ENCODE measurements around the gene FBXO9.

The FBXO9 gene

DNA sequence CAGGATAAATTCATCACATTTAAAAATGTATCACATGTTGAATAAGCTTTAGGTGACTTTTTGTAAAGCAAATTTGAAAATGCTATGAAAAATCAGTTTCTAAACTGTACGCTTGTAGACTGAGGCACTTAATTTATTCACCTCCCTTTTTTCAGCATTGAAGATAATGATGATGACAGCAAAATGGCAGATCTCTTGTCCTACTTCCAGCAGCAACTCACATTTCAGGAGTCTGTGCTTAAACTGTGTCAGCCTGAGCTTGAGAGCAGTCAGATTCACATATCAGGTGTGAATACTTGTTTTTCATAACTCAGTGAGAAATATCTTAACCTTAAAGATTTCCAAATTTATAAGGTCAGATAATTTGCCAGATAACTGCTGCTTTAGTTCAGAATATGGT, 15.6 kb downstream of the FBXO9 start:
- Histone ChIP-seq H3K9me3 (ENCODE audit: insufficient read depth, low read length) (no peaks in the 10 kb centered on the region), H2AFZ (ENCODE audit: low read depth, low read length, severe bottlenecking) (no peak overlapping the region), H3K27ac (ENCODE audit: low read depth, low read length) (no peak overlapping the region), H4K20me1 (ENCODE audit: low read depth, low read length) (0 out of 2 replicates have a peak, but pooled peaks cover 4% of the 10 kb centered on the region), H3K4me3 (ENCODE audit: insufficient read depth, low read length, poor library complexity, severe bottlenecking) (no peak overlapping the region), H3K9ac (ENCODE audit: low read length) (no peak overlapping the region), H3K27me3 (ENCODE audit: low read length) (no peaks in the 10 kb centered on the region), H3F3A (ENCODE audit: insufficient read depth) (no peaks in the 10 kb centered on the region), H3K79me2 (ENCODE audit: insufficient read depth, low read length) (no peaks in the 10 kb centered on the region), H3K4me2 (ENCODE audit: low read depth, low read length, poor library complexity, severe bottlenecking) (no peak overlapping the region), H3K36me3 (ENCODE audit: low read length) (peaks cover 74% of the 10 kb centered on the region), H3K9me2 (replicated peaks; ENCODE audit: insufficient read depth, low read length) (no peaks in the 10 kb centered on the region)
- no peak for TF ChIP-seq EZH2phosphoT487 (conservative IDR thresholded peaks at IDR 0.05; ENCODE audit: low read length)
- TF ChIP-seq, protein P1, sequence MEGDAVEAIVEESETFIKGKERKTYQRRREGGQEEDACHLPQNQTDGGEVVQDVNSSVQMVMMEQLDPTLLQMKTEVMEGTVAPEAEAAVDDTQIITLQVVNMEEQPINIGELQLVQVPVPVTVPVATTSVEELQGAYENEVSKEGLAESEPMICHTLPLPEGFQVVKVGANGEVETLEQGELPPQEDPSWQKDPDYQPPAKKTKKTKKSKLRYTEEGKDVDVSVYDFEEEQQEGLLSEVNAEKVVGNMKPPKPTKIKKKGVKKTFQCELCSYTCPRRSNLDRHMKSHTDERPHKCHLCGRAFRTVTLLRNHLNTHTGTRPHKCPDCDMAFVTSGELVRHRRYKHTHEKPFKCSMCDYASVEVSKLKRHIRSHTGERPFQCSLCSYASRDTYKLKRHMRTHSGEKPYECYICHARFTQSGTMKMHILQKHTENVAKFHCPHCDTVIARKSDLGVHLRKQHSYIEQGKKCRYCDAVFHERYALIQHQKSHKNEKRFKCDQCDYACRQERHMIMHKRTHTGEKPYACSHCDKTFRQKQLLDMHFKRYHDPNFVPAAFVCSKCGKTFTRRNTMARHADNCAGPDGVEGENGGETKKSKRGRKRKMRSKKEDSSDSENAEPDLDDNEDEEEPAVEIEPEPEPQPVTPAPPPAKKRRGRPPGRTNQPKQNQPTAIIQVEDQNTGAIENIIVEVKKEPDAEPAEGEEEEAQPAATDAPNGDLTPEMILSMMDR (IDR thresholded peaks at IDR 0.05; ENCODE audit: insufficient read depth, low read length, poor library complexity, severe bottlenecking) = no peak

DNA sequence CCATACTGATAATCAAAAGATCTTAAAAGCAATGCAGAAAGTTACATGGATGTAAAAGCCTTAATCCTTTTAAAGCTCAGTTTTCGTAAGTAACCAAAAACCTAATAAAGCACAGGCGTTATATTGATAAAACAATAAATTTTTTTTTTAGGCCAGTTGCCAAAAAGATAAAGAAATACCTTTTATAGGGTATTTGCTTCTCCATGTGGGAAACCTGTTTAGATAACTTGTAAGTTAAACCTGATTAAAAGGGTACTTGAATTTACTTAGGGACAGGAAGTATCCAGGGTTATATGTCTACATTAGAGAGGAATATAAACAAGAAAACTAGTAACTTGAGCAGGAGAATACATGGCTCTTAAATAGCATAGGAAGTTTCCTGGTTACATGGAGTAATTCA, 21.1 kb downstream of the FBXO9 start:
- no peaks in the 10 kb centered on the region for H4K20me1 ChIP-seq (ENCODE audit: low read depth, low read length)
- H3K27ac ChIP-seq (ENCODE audit: low read depth, low read length) = no peak overlapping the region
- H3F3A ChIP-seq (ENCODE audit: insufficient read depth) = peaks cover 10% of the 10 kb centered on the region; the same call in 1 of the 2 replicates
- H2AFZ ChIP-seq (ENCODE audit: low read depth, low read length, severe bottlenecking) = no peak overlapping the region
- H3K9me3 ChIP-seq (ENCODE audit: insufficient read depth, low read length) = no peaks in the 10 kb centered on the region
- no peak overlapping the region for H3K4me3 ChIP-seq (ENCODE audit: insufficient read depth, low read length, poor library complexity, severe bottlenecking)
- H3K4me2 ChIP-seq (ENCODE audit: low read depth, low read length, poor library complexity, severe bottlenecking) = no peak overlapping the region
- TF ChIP-seq, protein P1 (IDR thresholded peaks at IDR 0.05; ENCODE audit: insufficient read depth, low read length, poor library complexity, severe bottlenecking) = no peak
- no peak for TF ChIP-seq EZH2phosphoT487 (conservative IDR thresholded peaks at IDR 0.05; ENCODE audit: low read length)
- no peaks in the 10 kb centered on the region for H3K79me2 ChIP-seq (ENCODE audit: insufficient read depth, low read length)
- H3K27me3 ChIP-seq (ENCODE audit: low read length) = no peaks in the 10 kb centered on the region
- peaks cover 49% of the 10 kb centered on the region for H3K36me3 ChIP-seq (ENCODE audit: low read length)
- no peak overlapping the region for H3K9ac ChIP-seq (ENCODE audit: low read length)
- no peaks in the 10 kb centered on the region for H3K9me2 ChIP-seq (replicated peaks; ENCODE audit: insufficient read depth, low read length)

DNA sequence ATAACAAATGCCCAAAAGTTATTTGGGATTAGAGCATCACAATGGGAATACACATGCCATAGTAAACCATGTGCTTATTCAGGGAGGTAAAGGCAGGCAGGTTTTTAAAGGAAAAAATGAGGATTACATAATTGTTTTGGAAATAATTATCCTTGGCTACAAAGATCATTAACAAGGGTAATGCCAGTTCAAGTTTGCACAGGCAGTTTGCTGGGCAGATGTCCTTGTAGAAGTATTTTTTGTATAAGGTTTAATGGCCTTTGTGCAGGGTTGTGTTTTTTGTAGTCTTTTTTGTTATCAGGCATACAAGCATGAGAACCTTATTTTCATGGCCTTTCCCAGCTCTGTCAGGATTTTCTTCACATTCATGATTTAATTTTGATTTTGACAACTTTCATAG, 24.7 kb downstream of the FBXO9 start:
- no peak overlapping the region for H2AFZ ChIP-seq (ENCODE audit: low read depth, low read length, severe bottlenecking)
- H3K4me3 ChIP-seq (ENCODE audit: insufficient read depth, low read length, poor library complexity, severe bottlenecking) = no peak overlapping the region
- no peak overlapping the region for H3K9ac ChIP-seq (ENCODE audit: low read length)
- peaks cover 47% of the 10 kb centered on the region for H3K36me3 ChIP-seq (ENCODE audit: low read length)
- TF ChIP-seq EZH2phosphoT487 (conservative IDR thresholded peaks at IDR 0.05; ENCODE audit: low read length) = no peak
- TF ChIP-seq, protein P1 (IDR thresholded peaks at IDR 0.05; ENCODE audit: insufficient read depth, low read length, poor library complexity, severe bottlenecking) = no peak
- no peaks in the 10 kb centered on the region for H3K79me2 ChIP-seq (ENCODE audit: insufficient read depth, low read length)
- no peak overlapping the region for H3K4me2 ChIP-seq (ENCODE audit: low read depth, low read length, poor library complexity, severe bottlenecking)
- H3K27ac ChIP-seq (ENCODE audit: low read depth, low read length) = no peak overlapping the region
- peaks cover 10% of the 10 kb centered on the region; the same call in 1 of the 2 replicates for H3F3A ChIP-seq (ENCODE audit: insufficient read depth)
- H3K9me3 ChIP-seq (ENCODE audit: insufficient read depth, low read length) = no peaks in the 10 kb centered on the region
- no peaks in the 10 kb centered on the region for H3K27me3 ChIP-seq (ENCODE audit: low read length)
- no peaks in the 10 kb centered on the region for H4K20me1 ChIP-seq (ENCODE audit: low read depth, low read length)
- no peaks in the 10 kb centered on the region for H3K9me2 ChIP-seq (replicated peaks; ENCODE audit: insufficient read depth, low read length)
